COLO668 (cell line): ENCODE results near the gene GGCX.
"Not testable (repeated sequence)": the region's sequence is repeated elsewhere in the genome, so short reads cannot be mapped to it uniquely, and the experiment has no call there.

Experiments used
- DNase-seq: peaks from one replicate; lab custom pipeline; 2025; ENCODE audit not compliant: unreplicated experiment; lab: John Stamatoyannopoulos, UW

The GGCX gene

DNA sequence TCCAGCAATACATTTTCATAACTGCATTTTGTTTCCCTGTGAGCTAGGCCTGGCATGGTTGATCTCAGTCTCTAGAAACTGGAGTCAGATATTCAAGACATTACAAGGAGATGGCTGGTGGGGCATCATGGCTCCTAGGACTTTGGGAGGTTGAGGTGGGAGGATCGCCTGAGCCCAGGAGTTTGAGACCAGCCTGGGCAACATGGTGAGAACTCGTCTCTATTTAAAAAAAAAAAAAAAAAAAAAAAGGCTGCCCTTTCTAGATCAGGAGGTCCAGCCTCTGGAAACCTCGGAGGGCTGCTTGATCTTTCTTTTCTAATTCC, 15.7 kb upstream of the GGCX start:
- no peak for DNase-seq

DNA sequence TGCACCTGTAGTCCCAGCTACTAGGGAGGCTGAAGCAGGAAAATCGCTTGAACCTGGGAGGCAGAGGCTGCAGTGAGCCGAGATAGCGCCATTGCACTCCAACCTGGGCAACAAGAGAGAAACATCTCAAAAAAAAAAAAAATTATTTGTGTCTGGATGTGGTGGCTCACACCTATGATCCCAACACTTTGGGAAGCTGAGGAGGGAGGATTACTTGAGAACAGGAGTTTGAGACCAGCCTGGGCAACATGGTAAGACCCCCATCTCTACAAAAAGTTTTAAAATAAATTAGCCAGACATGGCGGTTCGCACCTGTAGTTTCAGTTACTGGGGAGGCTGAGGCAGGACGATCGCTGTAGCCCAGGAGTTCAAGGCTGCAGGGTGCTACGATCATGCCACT, 14.4 kb upstream of the GGCX start:
- DNase-seq = no peak

DNA sequence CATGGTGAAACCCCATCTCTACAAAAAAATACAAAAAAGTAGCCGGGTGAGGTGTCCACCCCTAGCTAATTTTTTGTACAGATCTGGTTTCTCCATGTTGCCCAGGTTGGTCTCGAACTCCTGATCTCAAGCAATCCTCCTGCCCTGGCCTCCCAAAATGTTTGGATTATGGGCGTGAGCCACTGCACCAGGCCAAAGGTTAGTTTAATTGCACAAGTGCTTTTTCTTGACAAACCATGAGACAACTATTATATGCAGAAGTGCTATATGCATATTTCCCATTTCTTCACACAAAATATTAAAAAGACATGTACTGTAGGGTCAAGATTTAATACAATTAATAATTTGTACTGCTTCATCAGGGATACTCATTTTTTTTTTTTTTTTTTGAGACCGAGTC, 5.0 kb upstream of the GGCX start:
- DNase-seq = no peak

DNA sequence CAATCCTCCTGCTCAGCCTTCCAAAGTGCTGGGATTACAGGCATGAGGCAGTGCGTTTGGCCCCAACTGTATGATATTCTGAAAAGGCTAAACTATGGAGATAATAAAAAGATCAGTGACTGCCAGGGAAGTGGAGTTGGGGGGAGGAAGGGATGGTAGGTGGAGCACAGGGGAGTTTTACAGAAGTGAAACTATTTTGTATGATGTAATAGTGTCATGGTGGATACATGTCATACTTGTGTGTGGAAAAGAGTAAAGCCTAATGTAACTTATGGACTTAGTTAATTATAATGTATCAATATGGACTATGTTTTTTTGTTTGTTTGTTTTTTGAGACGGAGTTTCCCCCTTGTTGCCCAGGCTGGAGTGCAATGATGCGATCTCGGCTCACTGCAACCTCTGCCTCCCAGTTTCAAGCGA, 2.9 kb upstream of the GGCX start:
- DNase-seq = no peak

DNA sequence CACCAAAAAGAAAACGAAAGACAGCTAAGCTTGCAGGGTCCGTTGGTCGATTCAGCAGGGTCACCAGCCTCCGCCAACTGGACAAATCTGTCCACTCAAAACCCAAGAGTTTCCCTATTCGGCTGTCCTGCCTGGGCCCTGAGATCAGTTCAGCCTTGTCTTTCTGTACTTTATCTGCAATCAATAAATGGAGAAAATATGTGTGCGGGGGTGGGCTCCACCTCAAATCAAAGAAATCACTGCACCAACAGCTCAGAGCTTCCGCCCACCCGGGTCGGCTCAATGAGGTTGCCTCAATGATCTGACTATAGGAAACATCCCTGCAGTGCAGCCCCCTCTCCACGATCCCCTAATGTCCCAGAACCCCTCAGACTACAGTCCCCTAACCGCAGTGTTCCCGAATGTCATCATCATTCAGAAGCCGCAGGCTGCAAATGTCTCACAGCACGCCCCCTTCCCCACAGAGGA, 447 bp downstream of the GGCX start:
- no peak for DNase-seq

DNA sequence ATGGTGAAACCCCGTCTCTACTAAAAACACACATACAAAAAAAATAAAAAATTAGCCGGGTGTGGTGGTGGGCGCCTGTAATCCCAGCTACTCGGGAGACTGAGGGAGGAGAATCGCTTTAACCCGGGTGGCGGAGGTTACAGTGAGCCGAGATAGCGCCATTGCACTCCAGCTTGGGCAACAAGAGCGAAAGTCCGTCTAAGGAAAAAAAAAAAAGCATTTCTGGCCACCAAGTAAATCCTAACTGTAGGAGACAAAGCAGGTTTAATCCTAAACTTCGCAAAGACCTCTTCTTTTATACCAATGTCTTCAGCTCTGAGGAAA, 928 bp downstream of the GGCX start:
- not testable (repeated sequence) for DNase-seq

DNA sequence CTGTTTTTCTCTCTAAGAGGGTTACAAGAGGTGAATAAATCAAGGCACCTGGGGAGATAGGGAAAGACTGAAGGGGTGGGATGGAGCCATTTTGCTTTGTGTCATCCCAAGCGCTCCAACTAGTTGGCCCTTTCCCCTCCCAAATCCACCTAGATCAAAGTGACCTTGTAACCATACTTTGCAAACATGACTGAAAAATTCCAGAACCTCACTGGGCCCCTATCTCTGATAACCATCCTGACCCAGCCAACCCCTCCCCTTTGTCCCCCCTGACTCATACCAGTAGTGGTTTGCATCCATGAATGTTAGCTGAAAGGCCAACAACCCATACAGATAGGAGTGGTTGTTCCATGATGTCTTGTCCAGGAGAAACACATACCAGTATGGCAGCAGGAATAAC, 3.1 kb downstream of the GGCX start:
- DNase-seq = no peak

DNA sequence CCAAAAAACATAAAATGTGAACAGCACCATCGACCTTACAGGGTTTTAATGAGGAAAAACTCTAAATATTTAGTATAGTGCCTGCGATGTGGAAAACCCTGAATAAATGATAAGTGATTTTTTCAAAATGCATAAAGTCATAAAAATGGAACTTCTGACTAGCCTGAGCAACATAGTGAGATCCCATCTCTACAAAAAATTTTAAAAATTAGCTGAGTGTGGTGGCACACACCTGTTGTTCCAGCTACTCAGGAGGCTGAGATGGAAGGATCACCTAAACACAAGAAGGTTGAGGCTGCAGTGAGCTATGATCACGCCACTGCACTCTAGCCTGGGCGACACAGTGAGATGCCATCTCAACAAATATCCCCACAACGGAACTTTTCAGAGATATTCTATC, 4.2 kb downstream of the GGCX start:
- DNase-seq = no peak

DNA sequence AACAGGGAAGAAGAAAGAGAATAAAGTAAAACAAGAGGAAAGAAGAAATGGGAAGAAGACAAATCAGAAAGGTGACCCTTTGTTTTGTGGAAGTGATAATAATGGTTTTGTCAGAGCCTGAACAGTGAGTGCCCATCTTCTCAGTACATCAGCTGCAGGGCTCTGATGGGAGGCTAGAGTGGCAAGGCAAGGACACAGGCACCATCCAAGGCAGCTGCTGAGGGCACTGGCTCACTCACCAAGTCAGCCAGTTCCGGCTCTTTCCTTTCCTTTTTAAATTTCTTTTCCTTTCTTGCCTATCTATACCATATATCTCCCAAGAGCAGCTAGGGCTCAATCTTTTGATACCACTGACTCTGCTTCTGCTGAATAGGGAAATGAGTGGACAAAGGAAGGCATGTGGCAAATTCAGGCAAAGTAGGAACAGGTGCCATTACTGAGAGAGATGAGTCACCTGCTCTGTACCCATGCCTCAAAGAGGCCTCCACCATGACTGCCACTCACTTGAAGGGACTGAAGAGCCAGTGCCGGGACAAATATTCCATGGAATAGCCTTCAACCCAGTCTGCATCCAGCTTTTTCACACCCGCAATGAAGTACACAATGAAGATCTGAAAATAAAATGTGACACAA, 6.2 kb downstream of the GGCX start:
- no peak for DNase-seq

DNA sequence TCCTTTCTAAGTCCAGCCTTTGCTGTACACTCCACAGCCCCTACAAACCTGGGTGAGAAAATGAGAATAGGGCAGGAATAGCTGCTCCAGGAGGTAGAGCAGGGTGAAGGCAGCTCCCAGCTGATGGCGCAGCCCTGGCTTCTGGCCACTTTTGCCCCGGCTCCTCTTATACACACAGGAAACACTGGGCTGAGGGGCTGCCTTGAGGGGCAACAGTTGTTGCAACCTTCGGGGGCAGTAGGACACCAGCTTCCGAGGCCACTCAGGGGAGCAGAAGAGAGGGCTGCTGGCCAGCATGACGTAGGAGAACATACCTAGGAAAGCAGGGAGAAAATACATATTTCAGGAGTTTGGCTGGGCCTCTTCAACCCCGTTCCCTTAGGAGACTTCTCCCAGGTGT, 8.1 kb downstream of the GGCX start:
- DNase-seq = no peak

DNA sequence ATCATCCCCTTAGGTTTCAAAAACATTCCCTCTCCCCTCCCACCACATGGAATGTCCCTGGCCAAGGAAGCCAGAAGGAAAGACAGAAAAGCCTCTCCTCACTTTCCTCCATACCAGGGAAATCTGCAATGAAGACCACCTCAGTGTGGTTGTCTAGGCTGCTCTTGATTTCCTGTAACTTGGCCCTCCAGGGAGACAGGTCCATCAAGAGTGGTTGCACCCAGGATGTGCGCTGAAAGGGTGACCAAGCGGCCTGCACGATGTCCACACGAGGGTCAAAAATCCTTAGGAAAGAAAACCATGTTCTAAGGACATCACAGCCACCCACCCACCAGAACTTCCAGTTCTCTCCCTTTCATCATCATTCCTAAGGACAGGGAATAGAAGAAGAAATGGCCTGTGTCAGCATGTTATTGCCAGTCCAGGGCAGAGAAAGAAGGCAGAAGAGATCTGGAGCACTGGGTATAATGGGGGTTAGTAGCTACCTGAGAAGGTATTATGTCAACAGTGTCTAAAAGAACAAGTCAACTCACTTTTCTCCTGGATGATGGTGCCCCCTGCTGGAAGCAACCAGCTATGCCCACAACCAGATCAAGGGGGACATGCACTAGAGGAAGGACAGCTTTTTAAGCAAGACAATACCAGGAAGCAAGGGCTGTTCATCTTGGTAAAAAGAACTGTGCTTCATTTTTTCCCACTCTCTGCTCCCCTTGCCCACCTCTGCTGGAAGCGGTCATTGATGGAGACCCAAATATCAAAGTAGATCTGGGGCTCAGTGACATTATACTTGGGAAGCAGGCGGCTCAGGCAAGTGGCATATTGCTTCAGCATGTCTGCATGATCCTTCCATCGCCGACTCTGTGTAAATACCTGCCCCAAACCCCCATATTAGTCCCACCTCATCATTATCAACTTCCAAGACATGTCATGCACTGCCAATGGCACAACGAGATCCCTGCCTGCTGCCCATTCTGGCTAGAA, 9.3 kb downstream of the GGCX start:
- DNase-seq = peak; percentile 78

DNA sequence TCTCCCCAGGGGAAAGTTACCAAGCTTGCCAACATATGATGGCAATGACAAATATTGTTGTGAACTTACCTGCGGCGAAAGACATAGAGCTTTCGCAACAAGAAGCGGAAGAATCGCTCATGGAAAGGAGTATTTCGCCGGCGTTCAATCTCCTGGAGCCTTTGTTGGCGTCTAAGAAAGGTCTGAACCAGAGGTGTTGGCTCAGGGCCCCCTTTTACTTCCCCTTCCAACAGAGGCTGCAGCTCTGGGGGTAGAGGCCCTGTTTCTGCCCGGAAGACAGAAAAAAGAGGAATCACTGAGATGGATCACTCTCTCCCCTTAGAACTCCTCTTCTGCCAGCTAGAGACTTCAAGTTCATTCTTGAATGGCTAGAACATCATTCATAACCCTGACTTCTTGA, 10.8 kb downstream of the GGCX start:
- DNase-seq = no peak

DNA sequence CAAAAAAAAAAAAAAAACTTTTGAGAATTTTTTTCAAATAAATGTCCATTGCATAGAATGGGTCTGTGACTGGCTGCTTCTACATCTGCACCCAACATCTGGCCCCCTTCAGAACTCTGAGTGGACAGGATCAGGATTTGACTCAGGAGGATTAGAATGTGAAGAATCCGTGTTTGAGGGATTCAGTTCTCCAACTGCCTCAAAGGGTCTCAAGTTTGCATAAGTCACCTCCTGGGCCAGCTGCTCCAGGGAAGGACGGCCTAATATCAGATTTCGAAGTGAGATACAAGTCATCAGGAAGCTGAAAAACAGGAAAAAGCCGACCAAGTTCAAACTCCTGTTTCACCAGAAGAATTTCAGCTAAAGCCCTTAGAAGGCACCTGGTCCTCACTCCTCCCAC, 11.5 kb downstream of the GGCX start:
- DNase-seq = no peak

DNA sequence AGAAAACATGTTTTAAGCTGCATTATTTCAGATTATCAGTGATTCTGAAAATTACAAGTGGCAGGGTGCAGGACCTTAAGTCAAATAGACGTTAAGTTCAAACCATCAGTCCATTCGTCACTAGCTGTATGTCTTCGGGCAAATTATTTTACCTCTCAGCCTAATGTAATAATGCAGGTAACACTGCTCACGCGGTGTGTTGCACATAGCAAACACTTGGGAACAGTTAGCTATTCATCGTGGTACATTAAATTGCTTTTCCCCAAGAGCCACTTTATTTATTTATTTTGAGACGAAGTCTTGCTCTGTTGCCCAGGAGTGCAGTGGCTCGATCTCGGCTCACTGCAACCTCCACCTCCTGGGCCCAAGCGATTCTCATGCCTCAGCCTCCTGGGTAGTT, 12.2 kb downstream of the GGCX start:
- no peak for DNase-seq

DNA sequence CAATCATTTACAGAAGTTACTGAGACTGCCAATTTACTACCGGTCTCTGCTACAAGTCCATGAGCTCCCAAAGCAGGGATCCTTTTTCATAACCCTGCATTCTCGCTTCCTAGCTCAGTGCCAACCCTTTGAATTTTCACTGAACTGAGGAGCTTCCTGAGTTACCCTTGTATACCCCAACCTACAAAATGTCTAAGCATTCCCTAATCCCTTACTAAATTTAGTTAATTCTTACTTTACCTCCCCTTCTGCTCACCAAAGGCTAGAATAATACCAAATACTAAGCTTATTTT, 12.7 kb downstream of the GGCX start:
- DNase-seq = no peak

DNA sequence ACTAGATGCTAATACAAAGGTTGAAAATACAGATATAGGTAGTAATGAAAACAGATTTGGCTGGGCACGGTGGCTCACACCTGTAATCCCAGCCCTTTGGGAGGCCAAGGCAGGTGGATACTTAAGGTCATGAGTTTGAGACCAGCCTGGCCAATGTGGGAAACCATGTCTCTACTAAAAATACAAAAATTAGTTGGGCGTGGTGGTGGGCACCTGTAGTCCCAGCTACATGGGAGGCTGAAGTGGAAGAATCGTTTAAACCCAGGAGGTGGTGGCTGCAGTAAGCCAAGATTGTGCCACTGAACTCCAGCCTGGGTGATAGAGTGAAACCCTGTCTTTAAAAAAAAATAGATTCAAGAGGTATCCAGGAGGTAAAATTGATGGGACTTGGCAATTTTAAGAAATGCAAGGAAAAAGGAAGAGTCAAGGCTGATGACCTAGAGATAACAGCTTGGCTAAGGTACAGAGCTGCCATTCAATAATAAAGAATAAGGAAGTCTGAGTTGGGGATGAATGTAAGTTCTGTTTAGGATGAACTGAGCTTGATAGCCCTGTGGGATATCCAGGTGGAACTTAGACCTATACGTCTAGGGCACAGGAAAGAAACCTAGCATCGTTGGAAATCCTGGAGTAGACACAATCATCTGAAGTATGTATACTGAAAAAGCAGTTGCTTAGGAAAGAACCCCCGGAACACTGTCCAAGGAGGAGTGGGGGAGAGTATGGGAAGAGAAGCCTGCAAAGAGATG, 13.3 kb downstream of the GGCX start:
- no peak for DNase-seq

DNA sequence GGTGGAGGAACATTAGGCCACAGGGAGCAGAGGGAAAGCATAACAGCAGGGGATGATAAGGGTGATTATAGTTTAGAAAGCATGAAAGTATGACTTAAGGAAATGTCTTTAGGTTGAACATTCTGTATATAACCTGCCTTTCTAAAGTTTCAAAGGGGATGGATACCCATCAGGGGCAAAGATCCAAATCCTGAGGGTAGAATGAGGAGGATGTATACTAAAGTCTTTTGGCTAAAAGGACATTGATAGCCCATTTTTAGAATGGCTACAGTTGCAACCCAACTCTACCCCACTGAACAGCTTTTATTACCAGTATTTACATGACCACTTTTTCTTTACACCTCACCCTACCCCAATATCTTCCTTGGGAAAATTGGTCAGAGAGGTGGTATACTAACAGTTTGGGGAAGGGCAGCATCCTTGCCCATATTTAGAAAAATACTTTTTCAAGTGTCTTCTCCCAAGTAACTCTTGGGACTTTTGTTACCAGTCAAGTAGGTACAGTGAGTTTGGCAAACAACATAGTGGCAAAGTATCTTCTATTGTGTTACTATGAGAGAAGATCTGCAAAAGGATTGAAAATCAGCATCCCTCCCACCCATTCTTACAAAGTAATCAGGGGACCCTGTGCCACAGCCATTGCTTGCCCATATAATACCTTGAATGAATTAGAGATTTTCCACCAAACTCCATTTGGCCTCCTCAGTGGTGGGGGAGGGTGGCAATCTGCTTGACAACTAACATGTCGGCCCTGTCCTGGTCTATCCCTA, 14.0 kb downstream of the GGCX start:
- DNase-seq = no peak

DNA sequence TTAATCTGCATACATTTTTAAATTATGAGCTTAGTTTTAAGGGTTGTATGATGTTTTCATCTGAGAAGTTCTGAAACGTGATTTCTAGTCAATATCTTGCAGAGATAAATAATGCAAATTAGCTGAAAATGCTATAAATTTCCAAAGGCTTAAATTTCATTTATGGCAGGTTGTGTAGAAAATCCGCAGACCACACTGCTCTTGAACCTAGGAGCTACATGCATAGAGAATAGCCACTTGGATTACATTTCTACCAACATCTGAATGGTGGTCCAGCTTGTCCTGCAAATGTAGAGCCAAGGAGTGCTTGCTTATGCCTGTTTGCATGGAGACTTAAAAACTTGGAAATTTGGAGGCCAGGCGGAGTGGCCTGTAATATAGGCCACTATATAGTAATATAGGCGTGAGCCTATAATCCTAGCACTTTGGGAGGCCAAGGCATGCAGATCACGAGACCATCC, 15.5 kb downstream of the GGCX start:
- no peak for DNase-seq

DNA sequence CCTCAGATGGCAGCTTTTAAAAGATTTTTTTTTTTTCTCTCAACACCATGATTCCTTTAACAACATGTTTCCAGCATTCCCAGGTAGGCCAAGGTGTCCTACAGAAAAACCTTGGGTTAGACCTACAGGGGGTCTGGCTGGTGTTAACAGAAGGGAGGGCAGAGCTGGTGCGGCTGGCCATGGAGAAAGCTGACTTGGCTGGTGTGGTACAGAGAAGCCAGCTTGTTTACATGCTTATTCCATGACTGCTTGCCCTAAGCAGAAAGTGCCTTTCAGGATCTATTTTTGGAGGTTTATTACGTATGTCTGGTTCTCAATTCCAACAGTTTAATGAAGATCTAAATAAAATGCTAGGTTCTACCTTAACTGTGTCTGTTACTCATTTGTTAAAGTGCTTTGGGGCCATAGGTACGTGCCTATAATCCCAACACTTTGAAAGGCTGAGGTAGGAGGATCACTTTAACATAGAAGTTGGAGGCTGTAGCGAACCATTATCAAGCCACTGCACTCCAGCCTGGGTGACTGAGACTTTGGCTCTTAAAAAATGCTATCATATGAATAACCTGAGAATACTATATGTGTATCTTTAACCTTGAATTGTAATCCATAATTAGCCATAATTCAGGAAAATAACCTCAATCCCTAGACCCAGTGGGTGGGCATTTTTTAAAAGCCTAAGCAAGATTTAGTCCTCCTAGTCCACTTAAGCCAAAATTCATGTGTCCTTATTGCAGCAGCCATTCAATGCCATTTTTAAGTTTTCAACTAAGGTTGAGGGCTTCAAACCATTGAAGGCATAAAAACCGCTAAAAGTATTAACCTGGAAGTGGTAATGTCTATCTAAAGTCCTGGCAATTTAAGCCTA, 16.1 kb downstream of the GGCX start:
- DNase-seq = not testable (repeated sequence)

DNA sequence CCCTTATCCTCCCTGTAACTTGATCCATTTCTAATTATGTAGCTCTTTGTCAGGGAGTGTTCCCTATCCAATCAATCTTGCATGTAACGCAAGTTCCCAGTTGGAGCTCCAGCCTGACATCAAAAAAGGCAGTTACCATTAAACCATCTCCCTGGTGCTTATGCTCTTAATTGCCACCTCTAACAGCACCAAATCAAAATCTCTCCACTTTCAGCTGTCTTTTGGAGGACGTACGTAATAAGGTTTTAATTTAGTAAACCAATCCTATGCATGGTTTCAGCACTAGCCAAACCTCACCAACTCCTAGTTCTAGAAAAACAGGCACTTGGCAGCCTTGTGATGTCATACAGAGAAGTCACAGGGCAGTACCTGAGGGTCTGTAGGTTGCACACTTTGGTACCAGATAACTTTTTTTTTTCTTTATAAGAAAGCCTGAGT, 17.0 kb downstream of the GGCX start:
- not testable (repeated sequence) for DNase-seq
